GM21526 (cell line): ENCODE data around the gene CRYZ.
"Not testable (repeated sequence)": the region's sequence is repeated elsewhere in the genome, so short reads cannot be mapped to it uniquely, and the experiment has no call there.

ENCODE experiments used
- ATAC-seq: cut with Tn5 transposase; IDR thresholded peaks from one replicate; pipeline ENCODE4 v1.9.1; 2021; ENCODE audit warnings: moderate library complexity; ENCODE audit not compliant: unreplicated experiment, low FRiP score

CRYZ gene, protein sequence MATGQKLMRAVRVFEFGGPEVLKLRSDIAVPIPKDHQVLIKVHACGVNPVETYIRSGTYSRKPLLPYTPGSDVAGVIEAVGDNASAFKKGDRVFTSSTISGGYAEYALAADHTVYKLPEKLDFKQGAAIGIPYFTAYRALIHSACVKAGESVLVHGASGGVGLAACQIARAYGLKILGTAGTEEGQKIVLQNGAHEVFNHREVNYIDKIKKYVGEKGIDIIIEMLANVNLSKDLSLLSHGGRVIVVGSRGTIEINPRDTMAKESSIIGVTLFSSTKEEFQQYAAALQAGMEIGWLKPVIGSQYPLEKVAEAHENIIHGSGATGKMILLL

DNA sequence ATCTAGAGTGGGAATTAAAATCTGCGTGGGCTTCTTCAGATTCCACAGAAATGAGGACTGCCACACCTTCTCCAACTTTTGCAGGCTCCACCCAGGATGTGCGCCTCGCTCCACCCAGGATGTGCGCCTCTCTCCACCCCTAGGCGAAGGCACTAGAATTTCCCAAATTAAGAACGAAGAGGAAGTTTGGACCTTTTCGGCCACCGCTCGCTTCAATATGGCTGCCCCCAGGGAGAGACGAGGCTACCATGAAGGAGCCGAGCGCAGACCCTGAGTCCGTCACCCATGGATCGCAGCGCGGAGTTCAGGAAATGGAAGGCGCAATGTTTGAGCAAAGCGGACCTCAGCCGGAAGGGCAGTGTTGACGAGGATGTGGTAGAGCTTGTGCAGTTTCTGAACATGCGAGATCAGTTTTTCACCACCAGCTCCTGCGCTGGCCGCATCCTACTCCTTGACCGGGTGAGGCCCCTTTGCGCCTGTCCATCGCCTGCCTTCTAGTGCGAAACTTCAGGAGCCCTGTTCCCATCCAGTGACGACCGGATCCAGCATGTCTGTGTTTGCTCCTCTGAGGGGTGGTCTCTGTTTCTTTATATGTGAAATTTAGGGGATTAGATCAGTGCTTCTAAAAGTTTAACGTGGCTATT lies at the start of gene CRYZ, which contains the start of gene TYW3:
Gene CRYZ (minus strand): TSS at position 91 of the 644 bp plus-strand sequence. CDS start 8,229 bp downstream, outside the sequence.
Gene TYW3 (plus strand): TSS at position 193 of the 644 bp plus-strand sequence. CDS start 93 bp downstream, at position 286.
- peak; percentile 63 for ATAC-seq

DNA sequence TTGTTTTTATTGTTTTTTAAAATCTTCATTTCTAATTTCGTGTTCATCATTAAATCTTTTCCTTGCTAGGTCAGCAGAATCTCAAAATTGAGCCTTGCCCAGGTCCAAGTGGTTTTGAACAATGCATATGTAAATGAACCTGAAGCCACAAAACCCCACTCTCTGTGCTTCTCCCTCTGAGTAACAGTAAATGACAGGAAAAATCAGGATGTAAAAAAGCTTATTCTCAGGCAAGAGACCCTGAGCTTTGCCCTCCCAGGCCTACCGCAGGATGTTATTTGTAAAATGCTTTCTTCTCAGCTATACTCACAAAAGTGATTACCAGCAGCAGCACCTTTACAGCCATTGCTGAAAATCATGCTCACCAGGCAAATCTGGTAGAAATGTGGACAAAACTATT lies 47.7 kb upstream of the CRYZ start:
- no peak for ATAC-seq

DNA sequence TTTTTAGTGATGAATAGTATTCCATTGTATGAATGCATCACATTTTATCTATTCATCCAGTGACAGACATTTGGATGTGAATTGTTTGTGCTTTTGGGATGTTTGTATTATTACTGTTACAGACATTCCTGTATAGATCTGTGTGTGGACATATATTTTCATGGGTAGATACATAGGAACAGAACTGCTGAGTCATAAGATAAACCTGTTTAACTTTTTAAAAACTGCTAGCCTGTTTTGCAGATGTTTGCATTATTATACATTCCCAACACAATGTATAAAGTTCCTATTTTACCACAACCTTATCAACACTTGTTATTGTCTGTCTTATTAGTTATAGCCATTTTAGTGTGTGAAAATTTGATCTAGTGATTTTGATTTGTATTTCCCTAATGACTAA lies 46.9 kb upstream of the CRYZ start:
- ATAC-seq, result no peak

DNA sequence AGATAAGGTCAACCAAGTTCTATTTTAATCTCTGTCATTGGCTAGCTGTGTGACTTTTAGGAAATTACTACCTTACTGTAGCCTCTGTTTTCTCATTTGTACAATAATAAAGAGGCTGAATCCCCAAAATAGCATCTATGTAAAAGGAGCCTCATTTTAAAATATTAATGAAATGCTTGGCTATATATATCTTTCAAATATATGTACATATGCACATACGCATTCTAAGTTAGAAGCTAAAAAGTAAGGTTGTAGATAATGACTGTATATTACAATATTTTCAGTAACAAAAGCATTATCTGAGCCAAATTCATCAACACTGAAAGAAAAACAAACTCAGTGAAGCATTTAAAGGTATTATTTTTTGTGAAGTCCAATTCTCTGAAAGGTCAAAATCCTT lies 44.7 kb upstream of the CRYZ start:
- no peak for ATAC-seq

DNA sequence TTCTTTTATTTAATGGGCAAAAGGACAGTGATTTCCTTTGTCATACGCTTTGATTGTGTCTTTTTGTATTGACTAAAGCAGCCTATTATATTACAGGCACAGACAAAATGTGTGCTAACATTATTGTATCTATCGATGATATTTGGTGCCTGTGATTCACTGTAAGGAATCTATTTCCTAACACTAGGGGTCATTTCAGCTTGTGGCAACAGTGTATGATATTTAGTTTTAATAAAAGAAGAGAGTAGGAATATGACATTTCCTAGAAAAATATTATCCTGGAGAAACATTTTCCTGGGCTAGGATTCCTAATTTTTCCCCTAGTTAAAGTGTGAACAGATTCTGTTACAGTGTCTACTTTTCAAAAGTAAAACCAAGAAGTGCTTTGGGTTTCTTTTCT lies 42.9 kb upstream of the CRYZ start:
- ATAC-seq, result no peak

DNA sequence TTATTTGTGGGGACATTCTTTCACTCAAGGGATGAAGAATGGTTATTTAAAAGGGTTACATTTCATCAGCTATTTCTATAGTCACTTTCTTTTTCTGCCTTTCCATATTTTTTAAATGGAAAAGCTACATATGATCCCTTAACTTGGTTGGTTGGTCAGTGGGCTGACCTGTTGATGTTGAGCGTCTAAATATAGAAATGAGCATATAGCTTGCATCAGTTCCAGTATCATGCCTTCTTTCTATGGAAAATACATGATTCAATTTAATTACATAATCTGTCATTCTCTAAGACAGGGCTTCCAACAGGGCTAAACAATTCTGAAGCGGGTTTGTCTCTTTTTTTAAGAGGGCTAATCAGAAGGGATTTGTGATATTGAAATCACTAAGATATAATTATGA lies 40.7 kb upstream of the CRYZ start:
- no peak for ATAC-seq

DNA sequence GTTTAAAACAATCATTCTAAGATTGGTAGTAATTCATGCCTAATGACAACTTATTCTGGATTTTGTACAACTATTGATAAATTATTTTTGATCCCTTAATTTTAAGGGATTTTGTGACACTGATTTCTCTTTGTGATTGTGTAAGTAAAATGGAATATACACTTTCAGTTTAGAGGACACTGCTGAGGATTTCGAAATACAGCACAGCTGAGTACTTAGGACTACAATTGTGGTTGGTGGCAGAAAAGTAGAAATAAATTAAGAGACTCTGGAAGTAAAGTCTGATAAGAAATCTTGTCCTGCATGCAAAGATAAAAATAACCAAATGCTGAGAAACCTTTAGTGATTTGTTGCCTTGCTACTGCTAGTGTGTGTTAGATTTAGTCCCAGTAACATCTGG lies 40.1 kb upstream of the CRYZ start:
- ATAC-seq, result no peak

DNA sequence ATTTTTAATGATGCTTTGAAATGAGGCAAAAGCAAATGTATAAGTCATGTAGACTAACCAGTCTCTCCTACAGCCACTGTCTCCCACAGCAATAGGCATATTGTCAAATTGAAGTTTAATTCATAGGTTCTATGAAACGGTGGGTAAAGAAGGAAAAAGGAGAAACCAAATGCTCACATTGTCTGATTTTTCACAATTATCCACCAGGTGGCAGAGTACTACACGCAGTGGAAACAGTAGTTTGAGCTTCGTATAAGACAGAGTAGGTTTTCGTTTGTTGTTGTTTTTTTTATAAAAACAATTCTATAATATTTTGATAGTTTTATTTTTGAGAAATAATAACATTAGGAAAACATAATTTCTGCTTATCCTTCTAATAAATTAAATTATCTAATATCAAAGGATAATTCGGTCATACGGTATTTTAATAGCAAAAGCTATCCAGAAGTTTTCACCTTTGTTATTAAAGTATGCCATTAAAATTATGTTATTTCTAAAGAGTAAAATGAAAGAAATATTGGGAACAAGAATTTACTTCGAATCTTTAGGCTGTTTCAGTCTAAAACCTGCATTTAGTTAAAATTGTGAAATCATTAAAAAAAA lies 39.2 kb upstream of the CRYZ start:
- peak; percentile 78 for ATAC-seq

DNA sequence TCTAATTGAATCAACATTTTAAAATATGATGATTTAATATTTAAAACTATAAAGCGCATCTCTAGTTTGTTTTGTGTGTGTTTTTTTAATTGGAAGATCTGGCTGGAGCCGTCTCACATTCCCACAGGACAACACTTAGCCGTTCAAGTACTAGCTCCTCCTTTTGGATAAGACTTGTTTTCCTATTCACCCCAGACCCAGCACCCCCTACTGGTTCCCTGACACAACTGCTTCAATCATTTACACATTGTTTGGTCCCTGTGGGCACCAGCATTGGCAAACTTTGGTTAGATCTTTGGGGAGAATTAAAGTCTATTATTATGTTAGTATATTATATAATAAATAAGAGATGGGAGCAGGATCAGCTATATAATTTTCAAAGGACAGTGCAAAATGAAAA lies 34.6 kb upstream of the CRYZ start:
- ATAC-seq, result peak; percentile 65

DNA sequence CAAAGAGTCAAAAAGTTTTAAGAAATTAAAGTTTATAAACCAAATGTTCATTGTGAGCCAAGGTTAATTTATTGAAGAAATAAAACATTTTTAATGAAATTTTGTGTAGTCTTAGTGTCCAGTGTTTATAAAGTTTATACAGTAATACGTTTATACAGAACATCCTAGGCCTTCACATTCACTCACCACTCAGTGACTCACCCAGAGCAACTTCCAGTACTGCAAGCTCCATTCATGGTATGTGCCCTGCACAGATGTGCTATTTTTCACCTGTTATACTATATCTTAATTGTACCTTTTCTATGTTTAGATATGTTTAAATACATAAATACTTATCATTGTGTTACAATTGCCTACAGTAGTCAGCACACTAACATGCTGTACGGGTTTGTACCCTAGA lies 33.7 kb upstream of the CRYZ start:
- ATAC-seq, result no peak

DNA sequence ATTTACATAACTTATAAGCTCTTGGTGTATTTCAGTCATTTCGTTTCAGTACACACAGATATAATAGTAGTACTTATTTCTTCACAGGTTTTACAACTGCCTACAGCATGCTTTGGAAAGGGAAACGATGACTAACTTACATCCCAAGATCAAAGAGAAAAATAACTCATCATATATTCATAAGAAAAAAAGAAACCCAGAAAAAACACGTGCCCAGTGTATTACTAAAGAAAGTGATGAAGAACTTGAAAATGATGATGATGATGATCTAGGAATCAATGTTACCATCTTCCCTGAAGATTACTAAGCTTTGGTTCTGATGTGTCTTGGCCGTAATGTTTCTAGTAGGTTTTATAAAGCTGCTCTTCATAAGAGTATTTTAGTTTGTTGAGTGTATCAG lies 31.0 kb upstream of the CRYZ start:
- no peak for ATAC-seq

DNA sequence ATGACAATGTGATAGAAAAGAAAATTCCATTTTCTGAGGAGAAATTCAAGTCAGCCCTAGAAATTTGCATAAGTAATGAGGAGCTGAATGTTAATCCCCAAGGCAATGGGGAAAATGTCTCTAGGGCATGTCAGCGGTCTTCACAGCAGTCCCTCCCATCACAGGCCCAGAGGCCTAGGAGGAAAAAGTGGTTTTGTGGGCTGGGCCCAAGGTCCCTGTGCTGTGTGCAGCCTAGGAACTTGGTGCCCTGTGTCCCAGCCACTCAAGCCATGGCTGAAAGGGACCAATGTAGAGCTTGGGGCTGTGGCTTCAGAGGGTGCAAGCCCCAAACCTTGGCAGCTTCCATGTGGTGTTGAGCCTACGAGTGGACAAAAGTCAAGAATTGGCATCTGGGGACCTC lies 23.8 kb upstream of the CRYZ start:
- ATAC-seq, result not testable (repeated sequence)

DNA sequence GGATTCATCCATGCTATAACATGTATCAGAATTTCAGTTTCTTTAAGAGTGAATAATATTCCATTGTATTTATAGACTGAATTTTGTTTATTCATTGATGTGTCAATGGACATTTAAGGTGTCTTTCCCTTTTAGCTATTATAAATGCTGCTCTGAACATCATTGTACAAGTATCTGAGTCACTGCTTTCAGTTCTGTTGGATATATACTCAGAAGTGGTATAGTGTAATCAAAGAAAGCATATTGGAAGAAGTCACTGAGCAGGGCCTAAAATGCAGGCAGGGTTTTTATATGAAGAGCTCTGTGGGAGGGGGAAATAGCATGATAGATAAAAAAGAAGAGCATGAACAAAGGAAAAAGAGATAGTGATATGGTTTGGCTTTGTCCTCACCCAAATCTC lies 22.6 kb upstream of the CRYZ start:
- no peak for ATAC-seq

DNA sequence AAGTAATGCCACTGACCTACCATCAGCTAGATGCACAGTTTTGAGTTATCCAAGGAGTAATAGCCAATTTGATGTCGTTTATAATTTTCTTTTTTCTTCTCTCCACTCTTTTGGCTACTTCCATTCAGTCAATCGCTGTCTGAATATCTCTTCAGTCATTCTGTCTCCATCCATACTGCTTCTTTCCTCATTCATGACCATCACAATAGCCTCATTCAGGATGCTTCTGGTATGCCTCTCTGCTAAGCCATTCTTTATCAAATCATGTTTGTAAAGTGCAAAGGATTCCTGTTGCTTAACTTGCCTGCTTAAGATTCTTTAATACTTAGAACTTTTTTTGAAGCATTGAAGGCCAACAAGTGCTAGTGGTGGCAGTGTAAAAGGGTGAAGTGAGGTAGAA lies 20.3 kb upstream of the CRYZ start:
- no peak for ATAC-seq

DNA sequence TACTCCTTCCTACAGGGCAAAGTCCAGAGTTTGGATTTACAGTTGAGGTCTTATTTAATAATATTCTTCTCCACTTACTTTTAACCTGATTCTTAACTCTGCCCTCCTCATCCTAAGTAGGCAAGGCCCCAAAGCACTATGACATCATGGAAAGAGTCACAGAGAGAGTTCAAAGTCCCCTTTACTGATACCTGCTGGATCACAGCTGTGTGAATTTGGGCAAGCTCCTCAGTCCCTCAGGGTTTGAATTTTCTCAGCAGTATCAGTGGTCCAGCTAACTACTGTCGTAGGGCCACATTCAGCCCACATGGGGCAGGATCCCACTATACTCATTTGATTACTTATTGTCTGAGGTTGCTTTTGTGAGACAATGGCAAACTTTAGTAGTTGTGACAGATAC lies 16.1 kb upstream of the CRYZ start:
- no peak for ATAC-seq

DNA sequence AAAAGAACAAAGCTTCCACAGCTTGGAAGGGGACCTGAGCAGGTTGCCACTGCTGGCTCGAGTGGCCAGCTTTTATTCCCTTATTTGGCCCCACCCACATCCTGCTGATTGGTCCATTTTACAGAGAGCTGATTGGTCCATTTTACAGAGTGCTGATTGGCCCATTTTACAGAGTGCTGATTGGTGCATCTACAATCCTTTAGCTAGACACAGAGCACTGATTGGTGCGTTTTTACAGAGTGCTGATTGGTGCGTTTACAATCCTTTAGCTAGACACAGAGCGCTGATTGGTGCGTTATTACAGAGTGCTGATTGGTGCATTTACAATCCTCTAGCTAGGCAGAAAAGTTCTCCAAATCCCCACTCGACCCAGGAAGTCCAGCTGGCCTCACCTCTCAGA lies 12.4 kb upstream of the CRYZ start:
- not testable (repeated sequence) for ATAC-seq

DNA sequence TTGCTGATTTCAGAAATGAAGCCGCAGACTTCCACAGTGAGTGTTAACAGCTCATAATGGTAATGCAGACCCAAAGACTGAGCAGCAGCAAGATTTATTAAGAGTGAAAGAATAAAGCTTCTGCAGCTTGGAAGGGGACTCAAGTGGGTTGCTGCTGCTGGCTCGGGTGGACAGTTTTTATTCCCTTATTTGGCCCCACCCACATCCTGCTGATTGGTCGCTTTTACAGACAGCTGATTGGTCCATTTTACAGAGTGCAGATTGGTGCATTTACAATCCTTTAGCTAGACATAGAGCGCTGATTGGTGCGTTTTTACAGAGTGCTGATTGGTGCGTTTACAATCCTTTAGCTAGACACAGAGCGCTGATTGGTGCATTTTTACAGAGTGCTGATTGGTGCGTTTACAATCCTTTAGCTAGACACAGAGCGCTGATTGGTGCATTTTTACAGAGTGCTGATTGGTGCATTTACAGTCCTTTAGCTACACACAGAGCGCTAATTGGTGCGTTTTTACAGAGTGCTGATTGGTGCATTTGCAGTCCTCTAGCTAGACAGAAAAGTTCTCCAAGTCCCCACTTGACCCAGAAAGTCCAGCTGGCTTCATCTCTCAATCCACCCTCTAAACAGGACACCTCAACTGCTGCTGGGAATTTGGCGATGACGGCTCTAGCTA lies 7.6 kb upstream of the CRYZ start:
- ATAC-seq, result not testable (repeated sequence)

DNA sequence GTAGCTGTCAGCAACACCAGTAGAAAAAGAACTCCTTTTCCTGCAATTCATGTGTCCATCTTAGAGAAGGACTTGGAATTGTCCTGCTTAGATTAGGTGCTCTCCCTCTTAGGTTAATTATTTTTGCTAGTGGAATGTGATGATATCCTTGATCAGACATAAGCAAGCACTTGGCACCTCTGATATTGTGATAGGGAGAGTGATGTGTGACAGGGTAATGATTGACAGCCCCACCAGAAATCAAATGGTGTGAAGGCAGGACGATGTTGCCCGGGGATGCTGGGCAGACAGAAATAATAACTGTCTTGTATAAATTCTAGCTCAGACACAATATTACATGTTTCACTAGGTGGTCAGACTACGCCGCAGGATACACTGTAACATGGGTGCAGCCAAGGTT lies 4.5 kb upstream of the CRYZ start:
- ATAC-seq, result no peak

DNA sequence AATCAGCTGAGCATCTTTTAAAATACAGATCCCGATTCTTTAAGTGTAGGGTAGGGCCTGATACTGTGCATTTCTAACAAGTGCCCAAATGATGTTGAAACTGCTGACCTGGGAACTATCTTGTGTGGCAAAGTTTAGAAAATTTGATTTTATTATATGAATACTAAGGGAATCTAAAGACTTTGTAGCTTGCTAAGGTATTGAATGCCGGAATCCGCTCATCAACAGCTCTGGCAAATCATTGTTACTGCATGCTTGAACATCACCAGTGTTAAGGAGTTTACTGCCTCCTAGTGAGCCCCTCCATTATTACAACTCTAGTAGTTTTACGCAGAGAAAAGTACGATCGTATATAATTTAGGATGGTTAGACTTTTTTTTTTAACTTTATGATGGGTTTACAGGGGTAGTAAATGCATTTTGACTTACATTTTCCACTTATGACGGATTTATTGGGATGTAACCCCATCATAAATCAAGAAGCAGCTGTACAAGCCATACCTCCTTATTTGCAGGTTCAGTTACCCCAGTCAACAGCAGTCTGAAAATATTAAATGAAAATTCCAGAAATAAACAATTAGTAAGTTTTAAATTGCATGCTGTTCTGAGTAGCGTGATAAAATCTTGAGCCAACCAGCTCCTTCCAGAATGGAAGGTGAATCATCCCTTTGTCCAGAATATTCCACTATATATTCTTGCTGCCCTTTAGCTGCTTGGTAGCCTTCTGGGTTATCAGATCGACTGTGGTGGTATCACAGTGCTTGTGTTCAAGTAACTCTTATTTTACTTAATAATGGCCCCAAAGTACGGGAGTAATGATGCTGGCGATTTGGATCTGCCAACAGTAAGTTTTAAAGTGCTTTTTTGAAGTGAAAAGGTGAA lies 994 bp upstream of the CRYZ start:
- ATAC-seq, result peak; percentile 64
